HG03565 (cell line): ENCODE measurements around the gene TMEM40.

Experiments used
- ATAC-seq: cut with Tn5 transposase; IDR thresholded peaks from one replicate; pipeline ENCODE4 v1.9.1; 2021; ENCODE audit warnings: mild to moderate bottlenecking, moderate library complexity; ENCODE audit not compliant: unreplicated experiment

TMEM40 gene

GRCh38 chr3:12686096-12686495 is 73.0 kb downstream of the TMEM40 start:
- ATAC-seq, result no peak
